H1 (cell line): Measurements from ENCODE around the gene PNPLA3. TPM values are rescaled to one million over a fixed set of nuclear protein-coding genes. Genes with fewer than 3 reads are reported as not detected.

Experiments used
- FOSL1 ChIP-seq: IDR thresholded peaks from 2 replicates; pipeline ENCODE4 v1.6.1; 2011; ENCODE audit warnings: mild to moderate bottlenecking, low read depth, low read length, moderate library complexity; ENCODE audit not compliant: insufficient read depth
- KDM4A ChIP-seq: IDR thresholded peaks from one replicate; pipeline ENCODE4 v1.7.1; 2012; ENCODE audit warnings: low read depth, mild to moderate bottlenecking, moderate library complexity, low read length, inconsistent platforms; ENCODE audit not compliant: severe bottlenecking
- MAFK ChIP-seq: IDR thresholded peaks from 2 replicates; pipeline ENCODE4 v1.6.1; 2012; ENCODE audit warnings: low read depth, mild to moderate bottlenecking, improper control_type of control experiment, low read length
- POLR2A ChIP-seq, 2 experiments: IDR thresholded peaks; 1 replicate in 1 of 2; 2 replicates in 1 of 2; pipeline ENCODE4 v1.6.1; 2011; ENCODE audit warnings: low read depth in 2 of 2, low read length in 2 of 2, mild to moderate bottlenecking in 2 of 2; ENCODE audit errors: control extremely low read depth in 1 of 2
- polyA plus RNA-seq, 7 experiments: library from polyadenylated mRNA; depleted of rRNA in 3 of 7; stranded (reverse) in 5 of 7; unstranded in 2 of 7; fragments of >200 nt in 5 of 7; fragments of 200-250 nt in 2 of 7; gene quantifications; 1 replicate in 5 of 7; 2 replicates in 1 of 7; 4 replicates in 1 of 7; pipeline versions ENCODE4 v1.2.1 to v1.2.3, GENCODE V29; 2011 to 2013; ENCODE audit warnings: missing spikeins in 2 of 7, mixed read lengths in 2 of 7
- total RNA-seq: library from RNA; stranded (reverse); fragmentation: NEBNext Ultra II Directional; extraction: Animal tissue kit (Norgen Biotek cat#: 25700); gene quantifications from 2 replicates; pipeline ENCODE4 v1.2.1, GENCODE V29; 2021

The PNPLA3 gene
- total and polyA plus RNA-seq, 2 of the 8 experiments (the other 6 are each of a cell fraction or from before 2014, with no cell fraction given), result 17.5 to 23.4 TPM

- no peak for TF ChIP-seq KDM4A
- no peak for TF ChIP-seq POLR2A (IDR thresholded peaks at IDR 0.05; ENCODE audit: control extremely low read depth in 1 of 2, low read depth in 2 of 2, low read length in 2 of 2)
- TF ChIP-seq FOSL1, result no peak
- no peak for TF ChIP-seq MAFK
- TF ChIP-seq, all 59 proteins: peak for 0
These were observed 68.8 kb downstream of the PNPLA3 start (continued) for GRCh38 chr22:43992331-43992821.
